H1 (cell line): ENCODE data around the gene OR10AD1. TPM values are rescaled to one million over a fixed set of nuclear protein-coding genes. Genes with fewer than 3 reads are reported as not detected.
"Not testable (repeated sequence)": the region's sequence is repeated elsewhere in the genome, so short reads cannot be mapped to it uniquely, and the experiment has no call there.

ENCODE experiments used
- CTCF ChIA-PET: fragments of 300-600 bp; sonication (Branson Sonifier 250); formaldehyde crosslinking; loops from one replicate; lab custom pipeline; 2021; ENCODE audit not compliant: partially characterized antibody; lab: Charles Lee
- POLR2A ChIA-PET: fragments of 300-600 bp; sonication (Branson Sonifier 250); formaldehyde crosslinking; loops from one replicate; lab custom pipeline; 2021; ENCODE audit warnings: inconsistent platforms; ENCODE audit not compliant: partially characterized antibody; lab: Charles Lee
- DNase-seq, 2 experiments: peaks; one replicate each; pipeline versions ENCODE4 v3.0.0 to v3.0.0-alpha.2; 2010 to 2022; ENCODE audit warnings: low spot score in 2 of 2, low read depth in 1 of 2, mixed read lengths in 1 of 2
- FAIRE-seq: peaks from 2 replicates; lab custom pipeline; 2011; peaks lifted over from hg19 to GRCh38; lab: Jason Lieb, UNC
- H2AFZ ChIP-seq: 2 replicates; pipeline ENCODE4 v1.8.1; 2012; ENCODE audit warnings: low read length, inconsistent platforms
- H2AK5ac ChIP-seq: 2 replicates; pipeline ENCODE4 v1.6.1; 2013; ENCODE audit warnings: low read depth, low read length
- H2BK120ac ChIP-seq: replicated peaks from 2 replicates; pipeline ENCODE3; 2013; ENCODE audit warnings: low read depth, low read length, inconsistent platforms
- H2BK12ac ChIP-seq: 2 replicates; pipeline ENCODE4 v1.6.1; 2013; ENCODE audit warnings: low read depth, low read length
- H2BK15ac ChIP-seq: 2 replicates; pipeline ENCODE4 v1.6.1; 2013; ENCODE audit warnings: low read length
- H2BK20ac ChIP-seq: 2 replicates; pipeline ENCODE4 v1.6.1; 2013; ENCODE audit warnings: low read length
- H2BK5ac ChIP-seq: 2 replicates; pipeline ENCODE4 v1.6.1; 2013; ENCODE audit warnings: low read depth, low read length
- H3K14ac ChIP-seq: 2 replicates; pipeline ENCODE4 v1.6.1; 2013; ENCODE audit warnings: inconsistent platforms; ENCODE audit not compliant: insufficient read length
- H3K18ac ChIP-seq: 2 replicates; pipeline ENCODE4 v1.6.1; 2013; ENCODE audit warnings: low read length; ENCODE audit errors: extremely low read depth
- H3K23ac ChIP-seq: 2 replicates; pipeline ENCODE4 v1.6.1; 2013; ENCODE audit warnings: inconsistent platforms; ENCODE audit not compliant: insufficient read length
- H3K23me2 ChIP-seq: 2 replicates; pipeline ENCODE4 v1.6.1; 2013; ENCODE audit warnings: low read depth, low read length
- H3K27ac ChIP-seq: 2 replicates; pipeline ENCODE4 v1.6.1; 2011; ENCODE audit warnings: low read depth, low read length, inconsistent platforms
- H3K27me3 ChIP-seq, 4 experiments: replicated peaks in 1 of 4; 1 replicate in 1 of 4; 2 replicates in 3 of 4; pipeline versions ENCODE4 v1.6.1 to v1.8.1; 2011 to 2013; ENCODE audit warnings: low read length in 3 of 4, mild to moderate bottlenecking in 3 of 4, inconsistent platforms in 2 of 4, mixed read lengths in 2 of 4, moderate library complexity in 1 of 4; ENCODE audit not compliant: control insufficient read depth in 3 of 4, insufficient read depth in 3 of 4; ENCODE audit errors: extremely low read depth in 1 of 4
- H3K36me3 ChIP-seq, 4 experiments: 2 replicates each; pipeline versions ENCODE4 v1.6.1 to v1.8.1; 2011 to 2013; ENCODE audit warnings: mild to moderate bottlenecking in 4 of 4, low read length in 3 of 4, moderate library complexity in 2 of 4, control low read depth in 1 of 4, inconsistent platforms in 1 of 4; ENCODE audit not compliant: insufficient read depth in 4 of 4, control insufficient read depth in 2 of 4
- H3K4ac ChIP-seq: replicated peaks from 2 replicates; pipeline ENCODE3; 2013; ENCODE audit warnings: low read length, low read depth, mixed read lengths, inconsistent platforms; ENCODE audit not compliant: insufficient read length
- H3K4me1 ChIP-seq, 4 experiments: replicated peaks in 1 of 4; 1 replicate in 1 of 4; 2 replicates in 3 of 4; pipeline versions ENCODE4 v1.6.1 to v1.8.1; 2011 to 2013; ENCODE audit warnings: low read length in 3 of 4, inconsistent platforms in 2 of 4, mixed read lengths in 1 of 4; ENCODE audit not compliant: insufficient read depth in 4 of 4, control insufficient read depth in 3 of 4
- H3K4me2 ChIP-seq, 2 experiments: 2 replicates each; pipeline versions ENCODE4 v1.6.1 to v1.8.1; 2011 to 2013; ENCODE audit warnings: low read depth in 2 of 2, low read length in 2 of 2, control low read depth in 1 of 2, inconsistent platforms in 1 of 2, mild to moderate bottlenecking in 1 of 2; ENCODE audit not compliant: insufficient read depth in 1 of 2
- H3K4me3 ChIP-seq, 4 experiments: fragments of 200-600, 300-600 bp in 1 of 4; sonication (generic), shearing (Covaris generic), sonication (Bioruptor Twin) in 1 of 4; 2 replicates each; pipeline versions ENCODE4 v1.5.1 to v1.8.1; 2011 to 2016; ENCODE audit warnings: low read length in 4 of 4, low read depth in 3 of 4, control low read depth in 2 of 4, inconsistent platforms in 2 of 4, mild to moderate bottlenecking in 2 of 4, mixed read lengths in 1 of 4, moderate library complexity in 1 of 4; ENCODE audit not compliant: insufficient read depth in 2 of 4; ENCODE audit errors: extremely low read depth in 1 of 4
- H3K56ac ChIP-seq: replicated peaks from 2 replicates; pipeline ENCODE3; 2013; ENCODE audit warnings: low read depth, mild to moderate bottlenecking, mixed read lengths, low read length, inconsistent platforms; ENCODE audit not compliant: insufficient read length
- H3K79me1 ChIP-seq: 2 replicates; pipeline ENCODE4 v1.6.1; 2013; ENCODE audit warnings: low read depth, low read length, control low read depth
- H3K79me2 ChIP-seq, 2 experiments: 2 replicates each; pipeline versions ENCODE4 v1.6.1 to v1.8.1; 2012 to 2013; ENCODE audit warnings: low read length in 2 of 2, mild to moderate bottlenecking in 2 of 2, inconsistent platforms in 1 of 2; ENCODE audit not compliant: insufficient read depth in 2 of 2, control insufficient read depth in 1 of 2
- H3K9ac ChIP-seq, 4 experiments: replicated peaks in 1 of 4; 1 replicate in 1 of 4; 2 replicates in 3 of 4; pipeline versions ENCODE4 v1.6.1 to v1.8.1; 2011 to 2013; ENCODE audit warnings: low read depth in 3 of 4, low read length in 3 of 4, control low read depth in 2 of 4, mild to moderate bottlenecking in 2 of 4, moderate library complexity in 2 of 4, inconsistent platforms in 1 of 4; ENCODE audit errors: extremely low read depth in 1 of 4
- H3K9me3 ChIP-seq, 2 experiments: 2 replicates each; pipeline versions ENCODE4 v1.6.1 to v1.8.1; 2012 to 2013; ENCODE audit warnings: mild to moderate bottlenecking in 2 of 2, moderate library complexity in 2 of 2, control low read depth in 1 of 2, inconsistent platforms in 1 of 2, low read depth in 1 of 2, low read length in 1 of 2, mixed read lengths in 1 of 2; ENCODE audit not compliant: insufficient read depth in 2 of 2
- H4K20me1 ChIP-seq, 2 experiments: replicated peaks in 1 of 2; 2 replicates each; pipeline versions ENCODE3 to v1.8.1; 2011 to 2013; ENCODE audit warnings: inconsistent platforms in 2 of 2, low read length in 2 of 2, mild to moderate bottlenecking in 1 of 2; ENCODE audit not compliant: insufficient read depth in 2 of 2, control insufficient read depth in 1 of 2
- H4K5ac ChIP-seq: 2 replicates; pipeline ENCODE4 v1.6.1; 2013; ENCODE audit warnings: low read length, low read depth, mixed read lengths, inconsistent platforms; ENCODE audit not compliant: insufficient read length
- H4K8ac ChIP-seq: 2 replicates; pipeline ENCODE4 v1.8.0; 2013; ENCODE audit warnings: mild to moderate bottlenecking, moderate library complexity, low read length, inconsistent platforms; ENCODE audit not compliant: insufficient read depth; ENCODE audit errors: extremely low read depth
- H4K91ac ChIP-seq: replicated peaks from 2 replicates; pipeline ENCODE3; 2013; ENCODE audit warnings: low read length, mixed read lengths, inconsistent platforms; ENCODE audit not compliant: insufficient read length
- CBX5 ChIP-seq: fragments of 300-800, 300-1000 bp; sonication (generic); IDR thresholded peaks from 2 replicates; pipeline ENCODE4 v1.7.1; 2016; ENCODE audit warnings: antibody characterized with exemption, low read length, low read depth
- FOSL1 ChIP-seq: IDR thresholded peaks from 2 replicates; pipeline ENCODE4 v1.6.1; 2011; ENCODE audit warnings: mild to moderate bottlenecking, low read depth, low read length, moderate library complexity; ENCODE audit not compliant: insufficient read depth
- HDAC2 ChIP-seq, 2 experiments: fragments of 300-600 bp in 1 of 2; sonication (generic) in 1 of 2; IDR thresholded peaks; 2 replicates each; pipeline ENCODE4 v1.6.1; 2011 to 2012; ENCODE audit warnings: low read depth in 2 of 2, low read length in 2 of 2, mild to moderate bottlenecking in 2 of 2, moderate library complexity in 2 of 2, borderline replicate concordance in 1 of 2, inconsistent platforms in 1 of 2
- KDM4A ChIP-seq: IDR thresholded peaks from one replicate; pipeline ENCODE4 v1.7.1; 2012; ENCODE audit warnings: low read depth, mild to moderate bottlenecking, moderate library complexity, low read length, inconsistent platforms; ENCODE audit not compliant: severe bottlenecking
- SIN3A ChIP-seq, 2 experiments: IDR thresholded peaks in 1 of 2; conservative IDR thresholded peaks in 1 of 2; 2 replicates each; pipeline ENCODE4 v1.6.1; 2011 to 2012; ENCODE audit warnings: low read length in 2 of 2, improper control_type of control experiment in 1 of 2, low read depth in 1 of 2, mild to moderate bottlenecking in 1 of 2
- SIX5 ChIP-seq: IDR thresholded peaks from 2 replicates; pipeline ENCODE4 v1.6.1; 2011; ENCODE audit warnings: mild to moderate bottlenecking, low read depth, low read length
- TAF1 ChIP-seq: IDR thresholded peaks from 2 replicates; pipeline ENCODE4 v1.6.1; 2011; ENCODE audit warnings: mild to moderate bottlenecking, low read depth, low read length
- YY1 ChIP-seq: IDR thresholded peaks from 2 replicates; pipeline ENCODE4 v1.6.1; 2011; ENCODE audit warnings: low read depth, mild to moderate bottlenecking, low read length
- WGBS, 2 experiments: shearing (Covaris generic) in 1 of 2; methylation state at CpG; one replicate each; pipeline versions ENCODE4 v1.1.6 to v1.1.7; 2013 to 2015; ENCODE audit warnings: low lambda C conversion rate in 2 of 2, mixed read lengths in 2 of 2, inconsistent platforms in 1 of 2, low coverage in 1 of 2, missing lambda C conversion rate in 1 of 2; ENCODE audit not compliant: insufficient replicate concordance in 2 of 2, insufficient coverage in 1 of 2, insufficient read length in 1 of 2; ENCODE audit errors: extremely low coverage in 1 of 2, missing lambda C conversion rate in 1 of 2; 5-methylcytosine and 5-hydroxymethylcytosine counted together
- polyA plus RNA-seq, 7 experiments: library from polyadenylated mRNA; depleted of rRNA in 3 of 7; stranded (reverse) in 5 of 7; unstranded in 2 of 7; fragments of >200 nt in 5 of 7; fragments of 200-250 nt in 2 of 7; gene quantifications; 1 replicate in 5 of 7; 2 replicates in 1 of 7; 4 replicates in 1 of 7; pipeline versions ENCODE4 v1.2.1 to v1.2.3, GENCODE V29; 2011 to 2013; ENCODE audit warnings: missing spikeins in 2 of 7, mixed read lengths in 2 of 7
- total RNA-seq: library from RNA; stranded (reverse); fragmentation: NEBNext Ultra II Directional; extraction: Animal tissue kit (Norgen Biotek cat#: 25700); gene quantifications from 2 replicates; pipeline ENCODE4 v1.2.1, GENCODE V29; 2021

Gene OR10AD1
- total and polyA plus RNA-seq, 2 of the 8 experiments (the other 6 are each of a cell fraction or from before 2014, with no cell fraction given) = not detected

- TF ChIP-seq SIN3A (conservative IDR thresholded peaks at IDR 0.05 in 1 of 2, IDR thresholded peaks at IDR 0.05 in 1 of 2; ENCODE audit: low read depth in 1 of 2, low read length in 2 of 2) (no peak), CBX5 (no peak), KDM4A (no peak), TAF1 (no peak), HDAC2 (IDR thresholded peaks at IDR 0.05; ENCODE audit: borderline replicate concordance in 1 of 2, low read depth in 2 of 2, low read length in 2 of 2) (no peak), YY1 (no peak), SIX5 (no peak), FOSL1 (no peak)
Measured at GRCh38 chr12:48235796-48236333, 32.8 kb upstream of the OR10AD1 start (continued).

GRCh38 chr12:48231169-48231958, 28.3 kb upstream of the OR10AD1 start:
- POLR2A ChIA-PET, H3K4me2 ChIP-seq, H3K4me3 ChIP-seq, H3K36me3 ChIP-seq, H3K23me2 ChIP-seq, H2BK120ac ChIP-seq, H3K23ac ChIP-seq, H4K8ac ChIP-seq, H3K79me2 ChIP-seq, H3K9me3 ChIP-seq, H3K18ac ChIP-seq, H2BK12ac ChIP-seq, H2BK20ac ChIP-seq, H2AFZ ChIP-seq, H4K91ac ChIP-seq, H3K27ac ChIP-seq, H3K4me1 ChIP-seq, H2BK5ac ChIP-seq, H2BK15ac ChIP-seq, H4K5ac ChIP-seq, H4K20me1 ChIP-seq, H2AK5ac ChIP-seq, H3K9ac ChIP-seq, H3K27me3 ChIP-seq, H3K4ac ChIP-seq, DNase-seq, FAIRE-seq, H3K56ac ChIP-seq, H3K79me1 ChIP-seq, CTCF ChIA-PET, H3K14ac ChIP-seq: not testable (repeated sequence)
- WGBS, 2 experiments = 82% methylated on average over 2 of the region's 2 CpGs; no CpG with 5 or more reads in 1 of the 2 experiments
